GM12878 (cell line): ENCODE results near the gene RBBP9. TPM values are rescaled to one million over a fixed set of nuclear protein-coding genes. Genes with fewer than 3 reads are reported as not detected.

ENCODE experiments used
- CBX3 ChIP-seq: fragments of 200-600 bp; sonication (generic); IDR thresholded peaks from 2 replicates; pipeline ENCODE4 v1.6.1; 2016; ENCODE audit warnings: low read depth, borderline replicate concordance
- CHD1 ChIP-seq: IDR thresholded peaks from 2 replicates; pipeline ENCODE4 v1.6.1; 2012; ENCODE audit warnings: low read depth, low read length, improper control_type of control experiment
- GATAD2B ChIP-seq: fragments of 450-650 bp; conservative IDR thresholded peaks from 2 replicates; pipeline ENCODE4 v1.6.1; 2017; ENCODE audit warnings: low read depth, mild to moderate bottlenecking, moderate library complexity
- HCFC1 ChIP-seq: fragments of 150-350 bp; IDR thresholded peaks from 2 replicates; pipeline ENCODE4 v1.6.1; 2014; ENCODE audit warnings: low read length
- KDM1A ChIP-seq: fragments of 200-600 bp; sonication (generic); IDR thresholded peaks from 2 replicates; pipeline ENCODE4 v1.6.1; 2016; ENCODE audit warnings: borderline replicate concordance
- NBN ChIP-seq: fragments of 450-650 bp; IDR thresholded peaks from 2 replicates; pipeline ENCODE4 v1.6.1; 2016
- NFXL1 ChIP-seq: fragments of 450-650 bp; IDR thresholded peaks from 2 replicates; pipeline ENCODE4 v1.6.1; 2017; ENCODE audit warnings: antibody characterized with exemption, mild to moderate bottlenecking, borderline replicate concordance
- NR2C2 ChIP-seq: IDR thresholded peaks from 2 replicates; pipeline ENCODE4 v1.6.1; 2011; ENCODE audit warnings: borderline replicate concordance, low read depth; ENCODE audit not compliant: control insufficient read depth, insufficient read length
- RELA ChIP-seq: fragments of 450-650 bp; IDR thresholded peaks from 2 replicates; pipeline ENCODE4 v1.8.0; 2014; ENCODE audit warnings: borderline replicate concordance; ENCODE audit not compliant: partially characterized antibody
- SMAD1 ChIP-seq: fragments of 450-650 bp; IDR thresholded peaks from 2 replicates; pipeline ENCODE4 v1.6.1; 2018; ENCODE audit warnings: mild to moderate bottlenecking, low read depth; ENCODE audit not compliant: partially characterized antibody
- ZNF622 ChIP-seq: fragments of 450-650 bp; IDR thresholded peaks from 2 replicates; pipeline ENCODE4 v1.6.1; 2017; ENCODE audit warnings: mild to moderate bottlenecking, inconsistent platforms
- polyA plus RNA-seq, 11 experiments: library from polyadenylated mRNA; depleted of rRNA in 4 of 11; unstranded in 6 of 11; stranded (reverse) in 5 of 11; fragments of >200 nt; fragmentation: Nextera tagmentation in 4 of 11; fragmentation: Illumina TruSeq in 1 of 11; extraction: Ambion mirVana in 4 of 11; extraction: Trizol in 1 of 11; gene quantifications; 1 replicate in 1 of 11; 2 replicates in 10 of 11; pipeline versions ENCODE4 v1.2.1 to v1.2.3, GENCODE V29; 2011 to 2016; ENCODE audit warnings: inconsistent platforms in 2 of 11, missing spikeins in 2 of 11, low read depth in 1 of 11
- total RNA-seq, 4 experiments: library from RNA; depleted of rRNA in 3 of 4; stranded (reverse); fragments of >200 nt in 3 of 4; fragmentation: Illumina TruSeq in 1 of 4; extraction: Trizol in 1 of 4; gene quantifications; 2 replicates each; pipeline versions ENCODE4 v1.2.1 to v1.2.3, GENCODE V29; 2013 to 2021
- TF ChIP-seq, protein P1 (sequence below), 3 experiments: IDR thresholded peaks in 2 of 3; conservative IDR thresholded peaks in 1 of 3; 2 replicates each; pipeline ENCODE4 v1.5.1; 2011; ENCODE audit warnings: low read depth in 3 of 3, low read length in 3 of 3, mild to moderate bottlenecking in 3 of 3, control low read depth in 2 of 3, moderate library complexity in 2 of 3, inconsistent platforms in 1 of 3, mixed read lengths in 1 of 3; ENCODE audit not compliant: control insufficient read depth in 2 of 3, insufficient read depth in 1 of 3; ENCODE audit errors: extremely low read depth in 1 of 3
- TF ChIP-seq, protein P2 (sequence below): fragments of 450-650 bp; IDR thresholded peaks from 2 replicates; pipeline ENCODE4 v1.6.1; 2017; ENCODE audit warnings: mild to moderate bottlenecking, moderate library complexity
- TF ChIP-seq, protein P3 (sequence below): fragments of 450-650 bp; IDR thresholded peaks from 2 replicates; pipeline ENCODE4 v1.6.1; 2016; ENCODE audit warnings: mild to moderate bottlenecking
- TF ChIP-seq, protein P4 (sequence below): fragments of 450-650 bp; IDR thresholded peaks from 2 replicates; pipeline ENCODE4 v1.6.1; 2018; ENCODE audit warnings: mild to moderate bottlenecking, low read depth, moderate library complexity; ENCODE audit not compliant: partially characterized antibody
- TF ChIP-seq, protein P5 (sequence below): IDR thresholded peaks from 2 replicates; pipeline ENCODE4 v1.6.1; 2011; ENCODE audit warnings: mild to moderate bottlenecking, low read depth, low read length, moderate library complexity; ENCODE audit not compliant: insufficient replicate concordance

The RBBP9 gene
- total and polyA plus RNA-seq, 10 of the 15 experiments (the other 5 are each of a cell fraction or from before 2014, with no cell fraction given), result 7.1 to 34.1 (median 16.0) TPM

DNA sequence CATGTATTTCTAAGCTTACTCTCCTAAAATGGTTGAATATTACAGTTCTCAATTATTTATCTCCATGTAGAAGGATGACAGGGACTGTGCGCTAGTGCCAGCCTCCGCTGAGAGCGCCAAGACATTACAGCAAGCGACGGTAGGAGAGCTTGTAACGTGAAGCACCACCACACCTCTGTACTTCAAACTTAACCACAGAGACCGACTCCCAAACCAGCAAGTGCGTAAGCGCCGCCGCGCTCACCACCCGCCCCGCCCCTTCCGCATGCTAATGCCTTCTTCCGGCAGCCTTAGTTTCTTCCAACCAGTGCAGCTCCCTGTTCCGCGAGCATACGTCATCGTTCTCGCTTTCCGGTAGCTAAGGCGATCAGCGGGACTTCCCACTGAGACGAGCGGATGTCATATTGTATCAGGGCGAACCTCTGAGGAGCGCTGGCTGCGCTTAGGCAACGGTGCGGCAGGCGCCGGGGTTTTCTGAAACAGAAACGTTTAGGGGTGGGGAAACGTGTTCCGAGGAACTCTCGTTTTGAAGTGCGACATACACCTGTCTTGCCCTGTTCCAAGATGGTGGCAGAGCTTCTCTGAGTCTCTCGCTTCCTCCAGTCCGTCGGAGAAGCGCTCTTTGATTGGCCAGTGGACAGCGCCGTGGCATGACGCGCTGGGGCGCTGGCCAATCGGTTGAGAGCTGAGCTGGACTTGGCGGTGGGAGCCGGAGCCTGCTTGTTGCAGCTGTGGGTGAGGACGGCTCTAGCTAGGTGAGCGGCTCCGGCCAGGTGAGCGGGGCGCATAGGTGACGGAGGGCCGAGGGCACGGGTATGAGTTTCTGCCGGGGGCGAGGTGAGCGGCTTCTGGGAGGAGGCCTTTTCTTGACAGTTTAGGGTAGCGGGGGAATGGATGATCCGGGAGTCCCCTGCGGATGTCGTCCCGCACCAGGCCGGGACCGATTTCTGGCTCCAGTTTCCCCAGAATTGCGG, 10.5 kb upstream of the RBBP9 start, which contains the start of gene SEC23B (continued):
- TF ChIP-seq RELA (peak; percentile 92), CBX3 (no peak), SMAD1 (peak; percentile 66), NR2C2 (no peak), HCFC1 (peak; percentile 75), CHD1 (no peak), KDM1A (no peak), GATAD2B (0 out of 2 replicates have a peak, but pooled peaks have one; percentile 33), NBN (peak; percentile 92), NFXL1 (no peak), ZNF622 (no peak)
- TF ChIP-seq, protein P1, sequence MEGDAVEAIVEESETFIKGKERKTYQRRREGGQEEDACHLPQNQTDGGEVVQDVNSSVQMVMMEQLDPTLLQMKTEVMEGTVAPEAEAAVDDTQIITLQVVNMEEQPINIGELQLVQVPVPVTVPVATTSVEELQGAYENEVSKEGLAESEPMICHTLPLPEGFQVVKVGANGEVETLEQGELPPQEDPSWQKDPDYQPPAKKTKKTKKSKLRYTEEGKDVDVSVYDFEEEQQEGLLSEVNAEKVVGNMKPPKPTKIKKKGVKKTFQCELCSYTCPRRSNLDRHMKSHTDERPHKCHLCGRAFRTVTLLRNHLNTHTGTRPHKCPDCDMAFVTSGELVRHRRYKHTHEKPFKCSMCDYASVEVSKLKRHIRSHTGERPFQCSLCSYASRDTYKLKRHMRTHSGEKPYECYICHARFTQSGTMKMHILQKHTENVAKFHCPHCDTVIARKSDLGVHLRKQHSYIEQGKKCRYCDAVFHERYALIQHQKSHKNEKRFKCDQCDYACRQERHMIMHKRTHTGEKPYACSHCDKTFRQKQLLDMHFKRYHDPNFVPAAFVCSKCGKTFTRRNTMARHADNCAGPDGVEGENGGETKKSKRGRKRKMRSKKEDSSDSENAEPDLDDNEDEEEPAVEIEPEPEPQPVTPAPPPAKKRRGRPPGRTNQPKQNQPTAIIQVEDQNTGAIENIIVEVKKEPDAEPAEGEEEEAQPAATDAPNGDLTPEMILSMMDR (IDR thresholded peaks at IDR 0.05 in 2 of 3, conservative IDR thresholded peaks at IDR 0.05 in 1 of 3; ENCODE audit: control insufficient read depth in 2 of 3, extremely low read depth in 1 of 3, insufficient read depth in 1 of 3, low read depth in 3 of 3, low read length in 3 of 3), result no peak
- TF ChIP-seq, protein P2, sequence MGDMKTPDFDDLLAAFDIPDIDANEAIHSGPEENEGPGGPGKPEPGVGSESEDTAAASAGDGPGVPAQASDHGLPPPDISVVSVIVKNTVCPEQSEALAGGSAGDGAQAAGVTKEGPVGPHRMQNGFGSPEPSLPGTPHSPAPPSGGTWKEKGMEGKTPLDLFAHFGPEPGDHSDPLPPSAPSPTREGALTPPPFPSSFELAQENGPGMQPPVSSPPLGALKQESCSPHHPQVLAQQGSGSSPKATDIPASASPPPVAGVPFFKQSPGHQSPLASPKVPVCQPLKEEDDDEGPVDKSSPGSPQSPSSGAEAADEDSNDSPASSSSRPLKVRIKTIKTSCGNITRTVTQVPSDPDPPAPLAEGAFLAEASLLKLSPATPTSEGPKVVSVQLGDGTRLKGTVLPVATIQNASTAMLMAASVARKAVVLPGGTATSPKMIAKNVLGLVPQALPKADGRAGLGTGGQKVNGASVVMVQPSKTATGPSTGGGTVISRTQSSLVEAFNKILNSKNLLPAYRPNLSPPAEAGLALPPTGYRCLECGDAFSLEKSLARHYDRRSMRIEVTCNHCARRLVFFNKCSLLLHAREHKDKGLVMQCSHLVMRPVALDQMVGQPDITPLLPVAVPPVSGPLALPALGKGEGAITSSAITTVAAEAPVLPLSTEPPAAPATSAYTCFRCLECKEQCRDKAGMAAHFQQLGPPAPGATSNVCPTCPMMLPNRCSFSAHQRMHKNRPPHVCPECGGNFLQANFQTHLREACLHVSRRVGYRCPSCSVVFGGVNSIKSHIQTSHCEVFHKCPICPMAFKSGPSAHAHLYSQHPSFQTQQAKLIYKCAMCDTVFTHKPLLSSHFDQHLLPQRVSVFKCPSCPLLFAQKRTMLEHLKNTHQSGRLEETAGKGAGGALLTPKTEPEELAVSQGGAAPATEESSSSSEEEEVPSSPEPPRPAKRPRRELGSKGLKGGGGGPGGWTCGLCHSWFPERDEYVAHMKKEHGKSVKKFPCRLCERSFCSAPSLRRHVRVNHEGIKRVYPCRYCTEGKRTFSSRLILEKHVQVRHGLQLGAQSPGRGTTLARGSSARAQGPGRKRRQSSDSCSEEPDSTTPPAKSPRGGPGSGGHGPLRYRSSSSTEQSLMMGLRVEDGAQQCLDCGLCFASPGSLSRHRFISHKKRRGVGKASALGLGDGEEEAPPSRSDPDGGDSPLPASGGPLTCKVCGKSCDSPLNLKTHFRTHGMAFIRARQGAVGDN, result peak; percentile 32; the same call in 1 of the 2 replicates
- TF ChIP-seq, protein P3, sequence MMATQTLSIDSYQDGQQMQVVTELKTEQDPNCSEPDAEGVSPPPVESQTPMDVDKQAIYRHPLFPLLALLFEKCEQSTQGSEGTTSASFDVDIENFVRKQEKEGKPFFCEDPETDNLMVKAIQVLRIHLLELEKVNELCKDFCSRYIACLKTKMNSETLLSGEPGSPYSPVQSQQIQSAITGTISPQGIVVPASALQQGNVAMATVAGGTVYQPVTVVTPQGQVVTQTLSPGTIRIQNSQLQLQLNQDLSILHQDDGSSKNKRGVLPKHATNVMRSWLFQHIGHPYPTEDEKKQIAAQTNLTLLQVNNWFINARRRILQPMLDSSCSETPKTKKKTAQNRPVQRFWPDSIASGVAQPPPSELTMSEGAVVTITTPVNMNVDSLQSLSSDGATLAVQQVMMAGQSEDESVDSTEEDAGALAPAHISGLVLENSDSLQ, result peak; percentile 78
- TF ChIP-seq, protein P4, sequence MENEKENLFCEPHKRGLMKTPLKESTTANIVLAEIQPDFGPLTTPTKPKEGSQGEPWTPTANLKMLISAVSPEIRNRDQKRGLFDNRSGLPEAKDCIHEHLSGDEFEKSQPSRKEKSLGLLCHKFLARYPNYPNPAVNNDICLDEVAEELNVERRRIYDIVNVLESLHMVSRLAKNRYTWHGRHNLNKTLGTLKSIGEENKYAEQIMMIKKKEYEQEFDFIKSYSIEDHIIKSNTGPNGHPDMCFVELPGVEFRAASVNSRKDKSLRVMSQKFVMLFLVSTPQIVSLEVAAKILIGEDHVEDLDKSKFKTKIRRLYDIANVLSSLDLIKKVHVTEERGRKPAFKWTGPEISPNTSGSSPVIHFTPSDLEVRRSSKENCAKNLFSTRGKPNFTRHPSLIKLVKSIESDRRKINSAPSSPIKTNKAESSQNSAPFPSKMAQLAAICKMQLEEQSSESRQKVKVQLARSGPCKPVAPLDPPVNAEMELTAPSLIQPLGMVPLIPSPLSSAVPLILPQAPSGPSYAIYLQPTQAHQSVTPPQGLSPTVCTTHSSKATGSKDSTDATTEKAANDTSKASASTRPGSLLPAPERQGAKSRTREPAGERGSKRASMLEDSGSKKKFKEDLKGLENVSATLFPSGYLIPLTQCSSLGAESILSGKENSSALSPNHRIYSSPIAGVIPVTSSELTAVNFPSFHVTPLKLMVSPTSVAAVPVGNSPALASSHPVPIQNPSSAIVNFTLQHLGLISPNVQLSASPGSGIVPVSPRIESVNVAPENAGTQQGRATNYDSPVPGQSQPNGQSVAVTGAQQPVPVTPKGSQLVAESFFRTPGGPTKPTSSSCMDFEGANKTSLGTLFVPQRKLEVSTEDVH, result no peak
- TF ChIP-seq, protein P5, sequence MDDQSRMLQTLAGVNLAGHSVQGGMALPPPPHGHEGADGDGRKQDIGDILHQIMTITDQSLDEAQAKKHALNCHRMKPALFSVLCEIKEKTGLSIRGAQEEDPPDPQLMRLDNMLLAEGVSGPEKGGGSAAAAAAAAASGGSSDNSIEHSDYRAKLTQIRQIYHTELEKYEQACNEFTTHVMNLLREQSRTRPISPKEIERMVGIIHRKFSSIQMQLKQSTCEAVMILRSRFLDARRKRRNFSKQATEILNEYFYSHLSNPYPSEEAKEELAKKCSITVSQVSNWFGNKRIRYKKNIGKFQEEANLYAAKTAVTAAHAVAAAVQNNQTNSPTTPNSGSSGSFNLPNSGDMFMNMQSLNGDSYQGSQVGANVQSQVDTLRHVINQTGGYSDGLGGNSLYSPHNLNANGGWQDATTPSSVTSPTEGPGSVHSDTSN, result no peak
